ENCODE results near the gene KLHL30. TPM values are rescaled to one million over a fixed set of nuclear protein-coding genes. Genes with fewer than 3 reads are reported as not detected.

The KLHL30 gene
- total RNA-seq, 1 donor from 2014 or later = 0.07 TPM

DNA sequence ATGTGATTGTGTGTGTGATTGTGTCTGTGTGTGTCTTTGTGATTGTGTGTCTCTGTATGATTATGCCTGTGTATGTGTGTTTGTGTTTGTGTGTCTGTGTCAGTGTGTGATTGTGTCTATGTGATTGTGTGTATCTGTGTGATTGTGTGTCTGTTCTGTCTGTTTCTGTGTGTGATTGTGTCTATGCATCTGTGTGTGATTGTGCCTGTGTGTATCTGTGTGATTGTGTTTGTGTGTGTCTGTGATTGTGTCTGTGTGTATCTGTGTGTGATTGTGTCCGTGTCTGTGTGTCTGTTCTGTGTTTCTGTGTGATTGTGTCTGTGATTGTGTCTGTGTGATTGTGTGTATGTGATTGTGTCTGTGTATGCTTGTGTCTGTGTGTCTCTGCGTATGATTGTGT, 12.1 kb upstream of the KLHL30 start:
- TF ChIP-seq, protein P1, sequence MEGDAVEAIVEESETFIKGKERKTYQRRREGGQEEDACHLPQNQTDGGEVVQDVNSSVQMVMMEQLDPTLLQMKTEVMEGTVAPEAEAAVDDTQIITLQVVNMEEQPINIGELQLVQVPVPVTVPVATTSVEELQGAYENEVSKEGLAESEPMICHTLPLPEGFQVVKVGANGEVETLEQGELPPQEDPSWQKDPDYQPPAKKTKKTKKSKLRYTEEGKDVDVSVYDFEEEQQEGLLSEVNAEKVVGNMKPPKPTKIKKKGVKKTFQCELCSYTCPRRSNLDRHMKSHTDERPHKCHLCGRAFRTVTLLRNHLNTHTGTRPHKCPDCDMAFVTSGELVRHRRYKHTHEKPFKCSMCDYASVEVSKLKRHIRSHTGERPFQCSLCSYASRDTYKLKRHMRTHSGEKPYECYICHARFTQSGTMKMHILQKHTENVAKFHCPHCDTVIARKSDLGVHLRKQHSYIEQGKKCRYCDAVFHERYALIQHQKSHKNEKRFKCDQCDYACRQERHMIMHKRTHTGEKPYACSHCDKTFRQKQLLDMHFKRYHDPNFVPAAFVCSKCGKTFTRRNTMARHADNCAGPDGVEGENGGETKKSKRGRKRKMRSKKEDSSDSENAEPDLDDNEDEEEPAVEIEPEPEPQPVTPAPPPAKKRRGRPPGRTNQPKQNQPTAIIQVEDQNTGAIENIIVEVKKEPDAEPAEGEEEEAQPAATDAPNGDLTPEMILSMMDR (conservative IDR thresholded peaks at IDR 0.05) = no peak
- Mint-ChIP-seq H3K27me3 (no peaks in the 10 kb centered on the region), H3K27ac (no peak overlapping the region), H3K4me3 (no peak overlapping the region), H3K9me3 (no peaks in the 10 kb centered on the region), H3K4me1 (ENCODE audit: unreplicated experiment) (no peaks in the 10 kb centered on the region), H3K36me3 (no peaks in the 10 kb centered on the region)
- no peak for DNase-seq (ENCODE audit: extremely low spot score, unreplicated experiment)

- Mint-ChIP-seq H3K27ac (no peak overlapping the region), H3K4me3 (no peak overlapping the region)
- TF ChIP-seq, protein P1 (conservative IDR thresholded peaks at IDR 0.05) = no peak
These were observed 11.7 kb upstream of the KLHL30 start for GRCh38 chr2:238126775-238127164.

DNA sequence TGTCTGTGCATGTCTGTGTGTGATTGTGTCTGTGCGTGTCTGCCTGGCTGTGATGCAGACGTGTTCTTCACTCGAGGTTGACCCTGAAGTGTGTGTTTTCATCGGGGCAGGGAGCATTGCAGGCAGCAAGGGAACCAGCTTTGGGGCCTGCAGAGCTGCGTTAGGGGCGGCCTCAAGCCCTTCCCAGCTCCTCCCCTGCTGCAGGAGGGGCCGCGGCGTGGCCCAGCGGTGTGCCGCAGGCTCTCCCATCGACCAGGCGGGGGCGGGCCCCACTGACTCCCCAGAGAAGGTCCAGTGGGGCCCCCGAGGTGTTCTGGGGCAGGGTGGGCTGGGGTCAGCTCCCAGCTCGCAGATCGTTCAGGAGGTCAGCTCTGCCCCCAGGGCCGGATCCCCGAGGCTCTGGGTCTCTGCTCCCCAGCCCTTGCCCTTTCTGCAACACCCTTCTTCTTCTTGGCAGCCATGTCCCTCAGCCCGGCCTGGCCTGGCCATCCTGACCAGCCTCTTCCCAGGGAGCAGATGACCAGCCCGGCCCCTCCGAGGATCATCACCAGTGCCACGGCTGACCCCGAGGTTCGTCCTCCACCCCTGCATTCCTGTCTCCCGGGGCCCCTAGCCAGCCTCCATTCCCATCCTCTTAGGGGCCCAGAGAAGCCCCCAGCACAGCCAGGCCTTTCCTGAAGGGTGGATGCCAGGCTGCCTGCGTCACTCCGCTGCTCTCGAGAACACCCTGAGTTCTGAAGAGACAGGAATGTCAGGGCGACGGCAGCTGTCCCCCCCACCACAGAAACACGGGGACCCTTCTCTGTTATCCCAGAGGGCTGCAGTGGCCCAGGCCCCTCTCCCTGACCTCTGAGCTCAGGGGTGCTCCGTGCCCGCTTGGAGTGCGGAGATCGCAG, 11.1 kb upstream of the KLHL30 start:
- H3K4me1 Mint-ChIP-seq (ENCODE audit: unreplicated experiment) = no peaks in the 10 kb centered on the region
- no peak for DNase-seq (ENCODE audit: extremely low spot score, unreplicated experiment)
- no peaks in the 10 kb centered on the region for H3K9me3 Mint-ChIP-seq
- no peaks in the 10 kb centered on the region for H3K27me3 Mint-ChIP-seq
- TF ChIP-seq, protein P1 (conservative IDR thresholded peaks at IDR 0.05) = no peak
- H3K27ac Mint-ChIP-seq = no peak overlapping the region
- no peak overlapping the region for H3K4me3 Mint-ChIP-seq
- no peaks in the 10 kb centered on the region for H3K36me3 Mint-ChIP-seq

More at GRCh38 chr2:238126775-238127164, 11.7 kb upstream of the KLHL30 start:
- DNase-seq (ENCODE audit: extremely low spot score, unreplicated experiment) = no peak
- no peaks in the 10 kb centered on the region for H3K27me3 Mint-ChIP-seq
- H3K36me3 Mint-ChIP-seq = no peaks in the 10 kb centered on the region
- no peaks in the 10 kb centered on the region for H3K4me1 Mint-ChIP-seq (ENCODE audit: unreplicated experiment)
- H3K9me3 Mint-ChIP-seq = no peaks in the 10 kb centered on the region

- no peaks in the 10 kb centered on the region for H3K9me3 Mint-ChIP-seq
- TF ChIP-seq, protein P1 (conservative IDR thresholded peaks at IDR 0.05) = no peak
These were observed 10.4 kb upstream of the KLHL30 start for GRCh38 chr2:238128061-238128440.

DNA sequence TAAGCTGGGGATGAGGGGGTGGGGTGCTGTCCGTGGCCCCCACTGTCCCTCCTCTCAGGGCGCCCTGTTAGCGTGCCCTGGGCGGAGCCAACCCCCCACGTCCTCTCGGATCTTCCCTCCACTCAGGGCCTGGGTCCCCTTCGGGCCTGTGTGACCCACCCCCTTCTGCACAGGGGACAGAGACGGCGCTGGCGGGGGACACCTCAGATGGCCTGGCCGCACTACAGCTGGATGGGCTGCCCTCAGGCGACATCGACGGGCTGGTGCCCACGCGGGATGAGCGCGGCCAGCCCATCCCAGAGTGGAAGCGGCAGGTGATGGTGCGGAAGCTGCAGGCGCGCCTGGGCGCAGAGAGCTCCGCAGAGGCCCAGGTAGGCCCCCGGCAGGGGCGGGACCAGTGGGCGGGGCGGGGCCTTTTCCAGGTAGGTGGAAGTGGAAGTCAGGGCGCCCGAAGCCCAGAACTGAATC, 9.9 kb upstream of the KLHL30 start:
- Mint-ChIP-seq H3K9me3 (no peaks in the 10 kb centered on the region), H3K4me3 (no peak overlapping the region), H3K27ac (no peak overlapping the region), H3K4me1 (ENCODE audit: unreplicated experiment) (no peaks in the 10 kb centered on the region), H3K27me3 (no peaks in the 10 kb centered on the region), H3K36me3 (no peaks in the 10 kb centered on the region)
- TF ChIP-seq, protein P1 (conservative IDR thresholded peaks at IDR 0.05) = no peak
- no peak for DNase-seq (ENCODE audit: extremely low spot score, unreplicated experiment)

More at GRCh38 chr2:238128061-238128440, 10.4 kb upstream of the KLHL30 start:
- H3K4me1 Mint-ChIP-seq (ENCODE audit: unreplicated experiment) = no peaks in the 10 kb centered on the region
- H3K36me3 Mint-ChIP-seq = no peaks in the 10 kb centered on the region
- no peak for DNase-seq (ENCODE audit: extremely low spot score, unreplicated experiment)
- no peak overlapping the region for H3K27ac Mint-ChIP-seq
- H3K27me3 Mint-ChIP-seq = no peaks in the 10 kb centered on the region
- H3K4me3 Mint-ChIP-seq = no peak overlapping the region
